ENCODE results near the gene DPP8. TPM values are rescaled to one million over a fixed set of nuclear protein-coding genes. Genes with fewer than 3 reads are reported as not detected.

Gene DPP8
- polyA plus RNA-seq, 2 of the 4 experiments (the other 2 are of a cell fraction): 24.4 to 41.8 TPM

DNA sequence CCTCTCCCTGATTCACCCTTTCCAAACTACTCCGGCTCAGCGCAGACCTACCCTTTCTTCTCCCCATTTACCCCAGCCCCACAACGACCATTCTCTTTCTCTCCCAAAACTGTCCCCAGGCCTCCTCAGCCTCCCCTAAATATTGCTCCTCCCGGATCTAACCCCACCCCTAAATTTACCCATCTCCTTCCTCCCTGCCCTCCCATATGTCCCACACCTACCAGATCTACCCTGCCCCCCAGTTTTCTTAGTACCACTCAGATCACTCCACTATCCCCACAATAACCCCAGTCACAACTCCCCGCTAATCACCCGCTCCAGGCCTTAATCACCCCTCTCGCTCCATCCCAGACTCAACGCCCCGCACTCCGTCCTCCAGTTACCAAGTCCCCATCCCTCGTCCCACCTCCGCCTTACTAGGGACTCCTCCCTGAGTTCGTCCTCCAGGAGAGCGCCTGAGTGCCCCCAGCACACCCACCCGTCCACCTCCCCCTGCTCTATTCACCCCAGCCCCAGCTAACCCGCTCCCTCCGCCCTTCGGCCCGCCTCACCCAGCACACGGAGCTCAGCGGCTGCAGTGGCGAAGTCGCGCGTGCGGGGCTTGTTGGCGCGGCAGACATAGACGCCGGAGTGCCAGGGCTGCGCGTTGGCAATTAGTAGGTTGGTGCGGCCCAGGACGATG, 121.1 kb downstream of the DPP8 start:
- Histone ChIP-seq H3K4me1 (peaks cover 5% of the 10 kb centered on the region), H3K4me3 (no peak overlapping the region), H3K27ac (no peak overlapping the region), H3K4me2 (no peak overlapping the region), H3K9me3 (no peaks in the 10 kb centered on the region)
- ChIA-PET CTCF (interaction anchor here (0.6 to 42.0 kb wide), 5 partner anchors 4 to 78 kb away, joined by 3 to 772 read pairs (median 256); partner anchors contain the start of genes IGDCC3 and IGDCC4), POLR2A (no interaction called here)
- WGBS (ENCODE audit: missing lambda C conversion rate): 92% methylated on average over 34 of the region's 34 CpGs
- ATAC-seq: no peak
- FAIRE-seq: no peak
- TF ChIP-seq, protein P1, sequence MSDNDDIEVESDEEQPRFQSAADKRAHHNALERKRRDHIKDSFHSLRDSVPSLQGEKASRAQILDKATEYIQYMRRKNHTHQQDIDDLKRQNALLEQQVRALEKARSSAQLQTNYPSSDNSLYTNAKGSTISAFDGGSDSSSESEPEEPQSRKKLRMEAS (IDR thresholded peaks at IDR 0.05): no peak
- no peak for TF ChIP-seq CHD4 (IDR thresholded peaks at IDR 0.05; ENCODE audit: borderline replicate concordance)
- TF ChIP-seq RCOR1 (IDR thresholded peaks at IDR 0.05; ENCODE audit: low read depth, low read length): no peak
- no peak for TF ChIP-seq FOXS1 (CRISPR knock-in tag; IDR thresholded peaks at IDR 0.05)
- DNase-seq (ENCODE audit: low read depth in 1 of 2, low spot score in 1 of 2): no peak

DNA sequence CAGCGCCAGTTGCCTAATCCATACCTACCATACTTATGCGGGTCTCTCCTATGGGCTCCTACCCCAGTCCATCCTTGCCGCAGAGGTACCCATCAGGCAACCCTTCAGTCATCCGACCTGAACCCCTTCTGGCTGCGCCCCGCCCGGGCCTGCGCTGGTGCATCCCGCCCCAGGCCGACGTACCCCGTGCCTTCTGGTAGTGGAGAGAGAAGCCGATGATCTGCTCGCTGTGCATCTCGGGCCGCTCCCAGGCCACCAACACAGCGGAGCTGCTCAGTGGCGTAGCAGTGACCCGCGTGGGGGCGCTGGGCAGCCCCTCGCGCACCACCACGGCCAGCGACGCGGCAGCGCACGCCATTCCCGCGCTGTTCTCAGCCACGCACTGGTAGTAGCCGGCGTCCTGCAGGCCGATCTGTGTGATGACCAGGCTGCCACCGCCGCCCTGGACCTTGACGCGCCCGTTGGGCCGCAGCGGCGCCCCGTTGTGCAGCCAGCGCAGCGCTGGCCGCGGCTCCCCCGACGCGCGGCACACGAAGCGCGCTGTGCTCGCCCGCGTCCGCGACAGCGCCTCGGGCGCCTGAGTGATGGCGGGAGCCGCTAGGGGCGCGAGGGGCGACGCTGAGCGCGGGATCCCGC, 121.8 kb downstream of the DPP8 start:
- DNase-seq (ENCODE audit: low read depth in 1 of 2, low spot score in 1 of 2) (no peak), ATAC-seq (no peak), FAIRE-seq (no peak)
- CTCF ChIA-PET: interaction anchor here (1.0 to 42.0 kb wide), 5 partner anchors 4 to 86 kb away, joined by 3 to 772 read pairs (median 722); partner anchors contain the start of gene IGDCC3
- H3K4me1 ChIP-seq: no peaks in the 10 kb centered on the region; the same call in 2 of the 3 replicates
- TF ChIP-seq RCOR1 (IDR thresholded peaks at IDR 0.05; ENCODE audit: low read depth, low read length): no peak
- no peak for TF ChIP-seq FOSL2 (IDR thresholded peaks at IDR 0.05)
- no peak for TF ChIP-seq FOSL2 (CRISPR knock-in tag; IDR thresholded peaks at IDR 0.05)
- H3K9me3 ChIP-seq: no peaks in the 10 kb centered on the region
- no peak overlapping the region for H3K4me3 ChIP-seq
- WGBS (ENCODE audit: missing lambda C conversion rate): 94% methylated on average over 64 of the region's 72 CpGs
- POLR2A ChIA-PET: no interaction called here
- H3K27ac ChIP-seq: no peak overlapping the region
- H3K4me2 ChIP-seq: no peak overlapping the region

DNA sequence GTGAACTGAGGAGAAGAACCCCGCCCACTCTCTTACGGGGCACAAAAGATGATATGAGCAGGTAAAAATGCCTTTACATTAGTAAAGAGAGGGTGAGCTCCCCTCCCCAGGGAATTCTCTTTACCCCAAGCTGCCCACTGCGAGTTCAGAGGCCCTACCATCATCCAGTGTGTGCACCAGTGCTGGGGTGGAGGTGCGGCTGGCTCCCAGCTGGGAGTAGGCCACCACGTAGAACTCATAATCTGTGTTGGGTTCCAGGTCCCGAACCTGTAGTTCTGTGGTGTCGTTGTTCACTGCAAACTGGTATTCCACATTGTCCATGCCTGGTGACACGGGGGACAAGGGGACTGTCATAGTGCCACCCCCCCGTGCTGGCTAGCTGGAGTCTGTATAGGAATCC, 122.6 kb downstream of the DPP8 start:
- FAIRE-seq: no peak
- Histone ChIP-seq H3K9me3 (no peaks in the 10 kb centered on the region), H3K4me3 (no peak overlapping the region), H3K27ac (no peak overlapping the region), H3K4me2 (no peak overlapping the region), H3K4me1 (no peaks in the 10 kb centered on the region; the same call in 2 of the 3 replicates)
- ChIA-PET POLR2A (no interaction called here), CTCF (interaction anchor here (1.0 to 42.0 kb wide), 6 partner anchors 3 to 86 kb away, joined by 3 to 772 read pairs (median 364); partner anchors contain the start of gene IGDCC3)
- ATAC-seq: no peak
- no peak for TF ChIP-seq SREBF2 (IDR thresholded peaks at IDR 0.05)
- TF ChIP-seq MAFK (IDR thresholded peaks at IDR 0.05; ENCODE audit: partially characterized antibody): no peak
- TF ChIP-seq, protein P2, sequence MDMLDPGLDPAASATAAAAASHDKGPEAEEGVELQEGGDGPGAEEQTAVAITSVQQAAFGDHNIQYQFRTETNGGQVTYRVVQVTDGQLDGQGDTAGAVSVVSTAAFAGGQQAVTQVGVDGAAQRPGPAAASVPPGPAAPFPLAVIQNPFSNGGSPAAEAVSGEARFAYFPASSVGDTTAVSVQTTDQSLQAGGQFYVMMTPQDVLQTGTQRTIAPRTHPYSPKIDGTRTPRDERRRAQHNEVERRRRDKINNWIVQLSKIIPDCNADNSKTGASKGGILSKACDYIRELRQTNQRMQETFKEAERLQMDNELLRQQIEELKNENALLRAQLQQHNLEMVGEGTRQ (IDR thresholded peaks at IDR 0.05): no peak
- TF ChIP-seq, protein P1 (IDR thresholded peaks at IDR 0.05): no peak
- TF ChIP-seq KDM1A (IDR thresholded peaks at IDR 0.05; ENCODE audit: low read depth): no peak
- TF ChIP-seq TP53 (CRISPR knock-in tag; IDR thresholded peaks at IDR 0.05): no peak
- no peak for TF ChIP-seq JUN (IDR thresholded peaks at IDR 0.05)
- no peak for TF ChIP-seq EHMT2 (IDR thresholded peaks at IDR 0.05; ENCODE audit: low read depth)
- no peak for TF ChIP-seq MAZ (IDR thresholded peaks at IDR 0.05; ENCODE audit: borderline replicate concordance, low read depth, low read length)
- no peak for TF ChIP-seq CBX8 (IDR thresholded peaks at IDR 0.05)
- TF ChIP-seq, protein P3, sequence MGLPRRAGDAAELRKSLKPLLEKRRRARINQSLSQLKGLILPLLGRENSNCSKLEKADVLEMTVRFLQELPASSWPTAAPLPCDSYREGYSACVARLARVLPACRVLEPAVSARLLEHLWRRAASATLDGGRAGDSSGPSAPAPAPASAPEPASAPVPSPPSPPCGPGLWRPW (IDR thresholded peaks at IDR 0.05): no peak
- TF ChIP-seq, protein P4, sequence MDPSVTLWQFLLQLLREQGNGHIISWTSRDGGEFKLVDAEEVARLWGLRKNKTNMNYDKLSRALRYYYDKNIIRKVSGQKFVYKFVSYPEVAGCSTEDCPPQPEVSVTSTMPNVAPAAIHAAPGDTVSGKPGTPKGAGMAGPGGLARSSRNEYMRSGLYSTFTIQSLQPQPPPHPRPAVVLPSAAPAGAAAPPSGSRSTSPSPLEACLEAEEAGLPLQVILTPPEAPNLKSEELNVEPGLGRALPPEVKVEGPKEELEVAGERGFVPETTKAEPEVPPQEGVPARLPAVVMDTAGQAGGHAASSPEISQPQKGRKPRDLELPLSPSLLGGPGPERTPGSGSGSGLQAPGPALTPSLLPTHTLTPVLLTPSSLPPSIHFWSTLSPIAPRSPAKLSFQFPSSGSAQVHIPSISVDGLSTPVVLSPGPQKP (IDR thresholded peaks at IDR 0.05; ENCODE audit: low read depth, low read length): no peak
- TF ChIP-seq, protein P5, sequence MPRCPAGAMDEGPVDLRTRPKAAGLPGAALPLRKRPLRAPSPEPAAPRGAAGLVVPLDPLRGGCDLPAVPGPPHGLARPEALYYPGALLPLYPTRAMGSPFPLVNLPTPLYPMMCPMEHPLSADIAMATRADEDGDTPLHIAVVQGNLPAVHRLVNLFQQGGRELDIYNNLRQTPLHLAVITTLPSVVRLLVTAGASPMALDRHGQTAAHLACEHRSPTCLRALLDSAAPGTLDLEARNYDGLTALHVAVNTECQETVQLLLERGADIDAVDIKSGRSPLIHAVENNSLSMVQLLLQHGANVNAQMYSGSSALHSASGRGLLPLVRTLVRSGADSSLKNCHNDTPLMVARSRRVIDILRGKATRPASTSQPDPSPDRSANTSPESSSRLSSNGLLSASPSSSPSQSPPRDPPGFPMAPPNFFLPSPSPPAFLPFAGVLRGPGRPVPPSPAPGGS (IDR thresholded peaks at IDR 0.05): no peak
- no peak for TF ChIP-seq KDM5A (IDR thresholded peaks at IDR 0.05)
- TF ChIP-seq HEYL (CRISPR knock-in tag; IDR thresholded peaks at IDR 0.05): no peak
- no peak for TF ChIP-seq TFCP2L1 (CRISPR knock-in tag; IDR thresholded peaks at IDR 0.05)
- WGBS (ENCODE audit: missing lambda C conversion rate): 74% methylated on average over 9 of the region's 9 CpGs
- DNase-seq (ENCODE audit: low read depth in 1 of 2, low spot score in 1 of 2): no peak

Data from A549 (cell line).